IMR-90 (cell line): Measurements from ENCODE around the gene SLC6A20.

Source experiments
- BHLHE40 ChIP-seq: fragments of 150-350 bp; IDR thresholded peaks from 2 replicates; pipeline ENCODE4 v1.6.1; 2016; ENCODE audit warnings: mild to moderate bottlenecking, low read depth, low read length
- CEBPB ChIP-seq: IDR thresholded peaks from 2 replicates; pipeline ENCODE4 v1.6.1; 2012; ENCODE audit warnings: low read depth, low read length, improper control_type of control experiment
- CHD1 ChIP-seq: IDR thresholded peaks from 2 replicates; pipeline ENCODE4 v1.6.1; 2012; ENCODE audit warnings: low read depth, low read length, improper control_type of control experiment
- CTCF ChIP-seq: conservative IDR thresholded peaks from 2 replicates; pipeline ENCODE4 v1.5.1; 2012; ENCODE audit warnings: mild to moderate bottlenecking, low read depth, low read length, improper control_type of control experiment
- MAFK ChIP-seq: IDR thresholded peaks from 2 replicates; pipeline ENCODE4 v1.6.1; 2012; ENCODE audit warnings: low read depth, low read length, improper control_type of control experiment
- MAZ ChIP-seq: IDR thresholded peaks from 2 replicates; pipeline ENCODE4 v1.6.1; 2012; ENCODE audit warnings: low read depth, mild to moderate bottlenecking, low read length, improper control_type of control experiment, moderate library complexity, borderline replicate concordance
- MXI1 ChIP-seq: IDR thresholded peaks from 2 replicates; pipeline ENCODE4 v1.6.1; 2012; ENCODE audit warnings: low read depth, mild to moderate bottlenecking, low read length, moderate library complexity, borderline replicate concordance
- NFE2L2 ChIP-seq: fragments of 150-350 bp; IDR thresholded peaks from 2 replicates; pipeline ENCODE4 v1.6.1; 2016; ENCODE audit warnings: low read depth, mild to moderate bottlenecking, low read length
- POLR2A ChIP-seq: IDR thresholded peaks from 2 replicates; pipeline ENCODE4 v1.6.1; 2012; ENCODE audit warnings: mild to moderate bottlenecking, low read depth, low read length
- RAD21 ChIP-seq: IDR thresholded peaks from 2 replicates; pipeline ENCODE4 v1.6.1; 2012; ENCODE audit warnings: low read length, improper control_type of control experiment
- RCOR1 ChIP-seq: IDR thresholded peaks from 2 replicates; pipeline ENCODE4 v1.6.1; 2012; ENCODE audit warnings: mild to moderate bottlenecking, low read length, improper control_type of control experiment; ENCODE audit not compliant: insufficient replicate concordance
- RFX5 ChIP-seq: IDR thresholded peaks from 2 replicates; pipeline ENCODE4 v1.8.0; 2012; ENCODE audit warnings: low read depth, mild to moderate bottlenecking, low read length, moderate library complexity
- SMC3 ChIP-seq: fragments of 150-350 bp; IDR thresholded peaks from 2 replicates; pipeline ENCODE4 v1.6.1; 2016; ENCODE audit warnings: low read depth, mild to moderate bottlenecking, antibody characterized with exemption, low read length, moderate library complexity
- USF2 ChIP-seq: fragments of 150-350 bp; IDR thresholded peaks from 2 replicates; pipeline ENCODE4 v1.6.1; 2017; ENCODE audit warnings: mild to moderate bottlenecking, antibody characterized with exemption, low read length, low read depth

- TF ChIP-seq RFX5 (no peak), CTCF (no peak), CEBPB (no peak), USF2 (no peak), POLR2A (no peak), RAD21 (no peak), RCOR1 (no peak), BHLHE40 (no peak), NFE2L2 (no peak), MAFK (no peak), CHD1 (no peak), MAZ (no peak), SMC3 (no peak), MXI1 (no peak)
These were observed 30.4 kb downstream of the SLC6A20 start for GRCh38 chr3:45765958-45766357.
